Fibroblast of the aortic adventitia (primary cell): ENCODE results near the gene AKT1. TPM values are rescaled to one million over a fixed set of nuclear protein-coding genes. Genes with fewer than 3 reads are reported as not detected.

Experiments used
- DNase-seq: peaks from one replicate; pipeline ENCODE4 v3.0.0-alpha.2; 2010; ENCODE audit warnings: low read depth
- H3K4me3 ChIP-seq: 2 replicates; pipeline ENCODE4 v1.5.1; 2011; ENCODE audit warnings: low read depth, mild to moderate bottlenecking, control low read depth, low read length, moderate library complexity
- total RNA-seq: library from RNA; depleted of rRNA; stranded (reverse); fragments of >200 nt; gene quantifications from 2 replicates; pipeline ENCODE4 v1.2.3, GENCODE V29; 2012; ENCODE audit warnings: low replicate concordance
- TF ChIP-seq, protein P1 (sequence below): IDR thresholded peaks from 2 replicates; pipeline ENCODE4 v1.5.1; 2011; ENCODE audit warnings: mild to moderate bottlenecking, low read length, control low read depth, inconsistent platforms; ENCODE audit not compliant: insufficient read depth

The AKT1 gene
- total RNA-seq, 1 donor: 127 TPM

- peak overlapping the region; percentile 82 for H3K4me3 ChIP-seq
- TF ChIP-seq, protein P1, sequence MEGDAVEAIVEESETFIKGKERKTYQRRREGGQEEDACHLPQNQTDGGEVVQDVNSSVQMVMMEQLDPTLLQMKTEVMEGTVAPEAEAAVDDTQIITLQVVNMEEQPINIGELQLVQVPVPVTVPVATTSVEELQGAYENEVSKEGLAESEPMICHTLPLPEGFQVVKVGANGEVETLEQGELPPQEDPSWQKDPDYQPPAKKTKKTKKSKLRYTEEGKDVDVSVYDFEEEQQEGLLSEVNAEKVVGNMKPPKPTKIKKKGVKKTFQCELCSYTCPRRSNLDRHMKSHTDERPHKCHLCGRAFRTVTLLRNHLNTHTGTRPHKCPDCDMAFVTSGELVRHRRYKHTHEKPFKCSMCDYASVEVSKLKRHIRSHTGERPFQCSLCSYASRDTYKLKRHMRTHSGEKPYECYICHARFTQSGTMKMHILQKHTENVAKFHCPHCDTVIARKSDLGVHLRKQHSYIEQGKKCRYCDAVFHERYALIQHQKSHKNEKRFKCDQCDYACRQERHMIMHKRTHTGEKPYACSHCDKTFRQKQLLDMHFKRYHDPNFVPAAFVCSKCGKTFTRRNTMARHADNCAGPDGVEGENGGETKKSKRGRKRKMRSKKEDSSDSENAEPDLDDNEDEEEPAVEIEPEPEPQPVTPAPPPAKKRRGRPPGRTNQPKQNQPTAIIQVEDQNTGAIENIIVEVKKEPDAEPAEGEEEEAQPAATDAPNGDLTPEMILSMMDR: no peak
Measured at GRCh38 chr14:104793703-104793959, 1.9 kb downstream of the AKT1 start.

GRCh38 chr14:104792945-104793702 lies 2.4 kb downstream of the AKT1 start:
- DNase-seq: no peak
- H3K4me3 ChIP-seq: peak overlapping the region; percentile 82
- TF ChIP-seq, protein P1: no peak

More at GRCh38 chr14:104793703-104793959, 1.9 kb downstream of the AKT1 start:
- DNase-seq: no peak

GRCh38 chr14:104792101-104792884 lies 3.3 kb downstream of the AKT1 start:
- no peak for DNase-seq
- TF ChIP-seq, protein P1: no peak
- no peak overlapping the region for H3K4me3 ChIP-seq

GRCh38 chr14:104791425-104791824 lies 4.1 kb downstream of the AKT1 start:
- H3K4me3 ChIP-seq: no peak overlapping the region
- TF ChIP-seq, protein P1: no peak
- DNase-seq: no peak

DNA sequence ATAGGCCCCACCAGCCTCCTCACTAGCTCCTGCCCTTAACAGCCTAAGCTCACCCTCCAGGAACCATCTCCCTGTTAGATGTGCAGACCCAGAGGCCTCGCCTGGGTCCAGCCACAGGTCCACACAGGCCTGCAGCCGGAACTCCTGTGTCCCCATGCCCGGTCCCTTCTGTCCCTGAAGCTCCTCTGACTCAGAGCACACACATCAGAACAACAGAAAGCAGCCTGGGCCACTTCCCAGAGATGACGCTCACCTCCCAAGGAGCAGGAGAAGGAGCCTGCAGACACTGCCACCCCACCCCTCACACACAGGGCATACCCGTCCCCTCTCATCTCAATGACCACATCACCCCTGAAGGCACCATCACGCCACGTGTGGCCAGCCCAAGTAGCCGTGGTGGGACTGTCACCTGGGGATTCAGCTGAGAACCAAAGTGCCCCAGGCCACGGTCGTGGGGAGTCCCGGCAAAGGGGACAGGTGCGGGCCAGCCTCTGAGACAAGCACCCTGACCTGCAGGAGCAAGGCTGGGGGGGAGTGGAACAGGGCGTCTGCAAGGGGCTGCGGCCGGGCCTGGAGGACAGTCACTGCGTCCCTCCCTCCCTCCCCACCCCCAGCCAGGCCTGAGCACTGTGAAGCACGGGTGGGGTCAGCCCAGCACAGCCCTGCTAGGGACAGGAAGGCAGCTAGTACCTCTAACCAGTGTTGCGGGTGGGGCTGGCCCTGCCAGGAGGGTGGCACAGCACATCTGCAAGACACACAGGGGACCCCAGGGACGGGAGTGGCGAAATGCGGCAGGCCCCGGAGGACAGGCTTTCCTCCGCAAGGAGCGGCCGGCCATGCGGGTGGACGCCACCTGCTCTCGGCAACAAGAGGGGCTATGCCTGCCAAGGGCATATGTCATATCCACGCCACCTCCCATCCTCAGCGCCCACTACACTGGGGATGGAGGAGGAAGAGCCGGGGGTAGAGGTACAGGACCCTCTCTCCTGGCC lies 5.5 kb downstream of the AKT1 start:
- TF ChIP-seq, protein P1: no peak
- no peak for DNase-seq
- no peak overlapping the region for H3K4me3 ChIP-seq

DNA sequence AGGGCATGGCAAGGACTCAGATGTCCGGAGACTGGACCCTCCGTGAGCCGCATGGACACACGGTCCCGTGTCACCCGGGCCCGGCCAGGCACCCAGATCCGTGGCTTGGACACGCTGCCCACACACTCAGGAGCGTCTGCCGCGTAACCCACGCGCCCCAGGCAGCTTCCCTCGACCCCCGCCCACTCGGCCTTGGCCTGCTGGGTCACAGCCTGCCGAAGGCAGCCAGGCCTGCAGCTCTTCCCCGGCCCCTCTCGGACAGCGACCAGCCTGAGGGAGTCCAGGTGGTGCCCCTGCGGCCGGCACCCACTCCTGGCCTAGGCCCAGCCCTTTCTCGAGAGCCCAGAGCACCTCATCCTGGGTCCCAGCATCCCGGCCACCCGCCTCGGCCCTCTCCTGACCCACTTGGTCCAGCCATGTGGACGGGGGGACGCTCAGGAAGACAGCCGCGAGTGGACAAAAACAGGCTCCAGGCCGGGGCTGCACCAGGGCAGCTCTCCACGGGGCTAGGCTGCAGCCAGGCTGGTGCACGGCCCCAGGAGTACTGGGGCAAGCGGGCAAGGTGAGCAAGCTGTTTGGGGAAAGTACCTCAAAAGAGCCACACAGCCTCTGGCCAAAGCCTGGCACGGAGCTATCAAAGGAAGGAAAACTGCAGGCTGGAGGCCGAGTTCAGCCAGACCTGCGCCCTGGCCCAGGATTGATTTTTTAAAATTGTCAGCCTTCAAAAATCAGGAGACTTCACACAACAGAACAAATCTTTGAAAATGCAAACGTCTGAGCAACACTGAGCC lies 6.5 kb downstream of the AKT1 start:
- no peak for DNase-seq
- no peak overlapping the region for H3K4me3 ChIP-seq
- TF ChIP-seq, protein P1: no peak
